HEK293T (cell line): ENCODE measurements around the gene TTLL6.

ENCODE experiments used
- BHLHE40 ChIP-seq: fragments of 450-650 bp; IDR thresholded peaks from 2 replicates; pipeline ENCODE4 v1.6.1; 2016; ENCODE audit warnings: mild to moderate bottlenecking, moderate library complexity, borderline replicate concordance
- ELF4 ChIP-seq: fragments of 450-650 bp; IDR thresholded peaks from 2 replicates; pipeline ENCODE4 v1.6.1; 2017; ENCODE audit warnings: antibody characterized with exemption
- FOXA1 ChIP-seq: fragments of 450-650 bp; IDR thresholded peaks from 2 replicates; pipeline ENCODE4 v1.6.1; 2016; ENCODE audit warnings: mild to moderate bottlenecking
- FOXM1 ChIP-seq: fragments of 450-650 bp; IDR thresholded peaks from 2 replicates; pipeline ENCODE4 v1.6.1; 2017; ENCODE audit warnings: mild to moderate bottlenecking, borderline replicate concordance

GRCh38 chr17:48795444-48796162 is 21.4 kb downstream of the TTLL6 start:
- TF ChIP-seq FOXA1 (no peak), FOXM1 (no peak), ELF4 (no peak), BHLHE40 (no peak)
